ENCODE results near the gene DIPK1A.

DNA sequence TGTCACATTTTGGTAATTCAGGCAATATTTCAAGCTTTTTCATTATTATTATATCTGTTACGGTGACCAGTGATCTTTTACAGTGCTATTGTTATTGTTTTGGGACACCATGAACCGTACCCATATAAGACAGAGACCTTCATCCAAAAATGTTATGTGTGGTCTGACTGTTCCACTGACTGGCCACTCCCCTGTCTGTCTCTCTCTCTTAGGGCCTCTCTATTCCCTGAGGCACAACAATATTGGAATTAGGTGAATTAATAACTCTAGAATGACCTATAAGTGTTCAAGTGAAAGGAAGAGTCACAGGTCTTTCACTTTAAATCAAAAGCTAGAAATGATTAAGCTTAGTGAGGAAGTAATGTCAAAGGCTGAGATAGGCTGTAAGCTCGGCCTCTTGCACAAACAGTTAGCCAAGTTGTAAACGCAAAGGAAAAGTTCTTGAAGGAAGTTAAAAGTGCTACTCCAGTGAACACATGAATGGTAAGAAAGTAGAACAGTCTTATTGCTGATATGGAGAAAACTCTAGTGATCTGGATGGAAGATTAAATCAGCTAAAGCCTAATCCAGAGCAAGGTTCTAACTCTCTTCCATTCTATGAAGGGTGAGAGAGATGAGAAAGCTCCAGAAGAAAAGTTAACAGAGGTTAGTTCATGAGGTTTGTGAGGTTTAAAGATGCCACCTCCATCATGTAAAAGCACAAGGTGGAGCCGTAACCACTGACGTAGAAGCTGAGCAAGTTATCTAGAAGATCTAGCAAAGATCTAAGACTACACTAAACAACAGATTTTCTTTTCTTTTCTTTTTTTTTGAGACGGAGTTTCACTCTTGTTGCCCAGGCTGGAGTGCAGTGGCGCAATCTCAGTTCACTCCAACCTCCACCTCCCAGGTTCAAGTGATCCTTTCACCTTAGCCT lies 19.7 kb upstream of the DIPK1A start:
- TF ChIP-seq RAD21 (conservative IDR thresholded peaks at IDR 0.05 in 1 of 2, IDR thresholded peaks at IDR 0.05 in 1 of 2) (no peak), KDM5A (IDR thresholded peaks at IDR 0.05) (no peak)
